Measurements from ENCODE around the gene GJB3.

The GJB3 gene

DNA sequence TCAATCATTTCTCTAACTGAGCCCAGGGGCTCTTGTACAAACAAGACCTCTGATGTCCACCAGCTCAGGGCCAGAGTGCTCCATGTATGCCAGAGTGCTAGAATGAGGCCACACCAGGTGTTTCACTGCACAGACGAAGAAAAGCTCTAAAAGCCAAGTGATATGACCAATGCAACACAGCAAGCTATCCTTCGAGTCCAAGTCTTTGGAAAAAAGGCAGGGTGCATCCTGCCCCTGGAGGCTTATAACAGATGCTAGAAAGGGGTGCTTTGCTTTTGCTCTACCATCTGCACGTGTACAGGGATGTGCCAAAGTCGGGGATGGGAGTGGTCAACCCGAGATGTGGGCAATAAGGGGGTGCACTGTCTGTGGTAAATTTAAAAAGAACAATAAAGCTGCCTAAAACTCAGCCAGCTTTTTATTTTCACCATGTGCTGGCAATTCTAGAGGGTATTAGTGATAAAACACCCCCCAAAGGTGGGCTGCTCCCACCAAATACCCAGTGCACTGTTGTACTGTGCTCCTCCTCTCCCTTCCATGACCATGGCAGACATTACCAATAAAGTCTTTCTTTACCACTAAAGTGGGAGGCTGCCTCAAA is 46.4 kb downstream of the GJB3 start:
- no peak for DNase-seq

DNA sequence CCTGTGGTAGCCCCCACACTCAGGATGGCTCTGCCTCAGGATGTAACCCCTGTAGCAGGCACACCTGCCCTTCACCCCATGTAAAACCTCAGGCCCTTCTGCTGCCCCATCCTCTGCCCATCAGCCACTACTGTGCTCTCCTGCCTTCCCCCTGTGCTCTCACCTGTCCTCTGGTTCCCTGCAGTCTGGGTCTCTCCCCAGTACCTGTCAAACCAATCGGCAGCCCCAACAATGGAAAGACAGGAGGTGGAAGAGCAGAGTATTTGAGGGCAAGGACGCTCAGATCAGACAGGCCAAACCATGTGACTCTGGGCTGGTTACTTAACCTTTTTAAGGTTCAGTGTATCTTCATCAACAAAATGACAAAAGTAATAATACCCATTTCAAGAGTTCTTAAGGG is 47.6 kb downstream of the GJB3 start:
- no peak for DNase-seq

DNA sequence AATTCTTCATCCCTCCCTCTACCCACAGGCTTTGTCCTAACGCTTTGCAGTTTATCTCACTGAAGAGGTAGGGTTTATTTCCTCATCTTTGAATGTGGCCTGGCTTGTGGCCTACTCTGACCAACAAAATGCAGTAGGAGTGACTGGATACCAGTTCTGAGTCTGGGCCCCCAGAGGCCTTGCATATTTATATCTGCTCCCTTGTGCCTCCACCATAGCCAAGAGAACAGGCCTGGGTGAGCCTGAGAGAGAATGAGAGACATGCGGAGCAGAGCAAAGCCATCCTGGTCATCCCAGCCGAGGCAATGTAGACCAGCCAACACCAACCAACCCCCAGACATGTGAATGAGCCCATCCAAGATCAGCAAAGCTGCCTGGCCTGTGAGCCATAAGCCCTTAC is 48.2 kb downstream of the GJB3 start:
- DNase-seq, result no peak

DNA sequence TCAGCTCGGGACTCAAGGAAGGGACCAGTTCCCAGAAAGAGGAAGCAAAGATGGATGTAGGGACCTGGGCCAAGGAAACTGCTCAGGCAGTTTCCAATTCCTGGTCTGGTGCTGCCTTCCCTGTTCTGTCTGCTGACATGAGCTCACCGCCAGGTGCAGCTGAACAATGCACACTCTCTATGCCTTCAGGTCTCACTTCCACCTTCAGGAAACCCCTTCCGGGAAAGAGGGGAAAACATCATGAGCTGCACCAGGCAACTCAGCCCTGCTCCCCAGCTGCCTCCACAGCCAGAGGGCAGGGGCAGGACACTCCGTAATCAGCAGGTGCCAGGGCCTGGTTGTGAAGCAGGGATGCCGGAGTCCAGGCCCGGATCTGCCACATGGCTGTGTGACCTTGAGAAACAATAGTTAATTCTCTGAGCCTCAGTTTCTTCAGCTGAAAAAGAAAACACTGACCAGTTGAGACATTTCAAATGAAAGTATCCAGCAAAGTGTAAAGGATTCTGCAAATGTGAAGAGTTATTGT is 50.8 kb downstream of the GJB3 start:
- DNase-seq, result no peak

DNA sequence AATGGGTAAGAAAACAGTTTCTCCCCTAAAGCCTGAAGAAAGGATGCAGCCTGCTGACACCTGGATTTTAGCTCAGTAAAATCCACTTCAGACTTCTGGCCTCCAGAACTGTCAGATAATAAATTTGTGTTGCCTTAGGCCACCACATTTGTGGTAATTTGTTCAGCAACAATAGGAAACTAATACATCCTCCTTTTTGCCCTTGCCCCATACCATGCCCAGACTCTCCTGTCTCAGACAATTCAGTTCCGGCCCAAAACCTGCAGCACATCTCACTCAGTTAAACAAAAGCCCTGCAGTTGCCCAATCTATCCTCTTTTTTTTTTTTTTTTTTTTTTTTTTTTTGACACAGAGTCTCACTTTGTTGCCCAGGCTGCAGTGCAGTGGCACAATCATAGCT is 52.7 kb downstream of the GJB3 start:
- DNase-seq, result no peak

All from activated CD4-positive, CD25-positive, alpha-beta regulatory T cell (primary cell).